ENCODE data around the gene CCDC74A. TPM values are rescaled to one million over a fixed set of nuclear protein-coding genes. Genes with fewer than 3 reads are reported as not detected.
"Not testable (repeated sequence)": the region's sequence is repeated elsewhere in the genome, so short reads cannot be mapped to it uniquely, and the experiment has no call there.

The CCDC74A gene
- polyA plus RNA-seq, 1 donor = 3.6 TPM

DNA sequence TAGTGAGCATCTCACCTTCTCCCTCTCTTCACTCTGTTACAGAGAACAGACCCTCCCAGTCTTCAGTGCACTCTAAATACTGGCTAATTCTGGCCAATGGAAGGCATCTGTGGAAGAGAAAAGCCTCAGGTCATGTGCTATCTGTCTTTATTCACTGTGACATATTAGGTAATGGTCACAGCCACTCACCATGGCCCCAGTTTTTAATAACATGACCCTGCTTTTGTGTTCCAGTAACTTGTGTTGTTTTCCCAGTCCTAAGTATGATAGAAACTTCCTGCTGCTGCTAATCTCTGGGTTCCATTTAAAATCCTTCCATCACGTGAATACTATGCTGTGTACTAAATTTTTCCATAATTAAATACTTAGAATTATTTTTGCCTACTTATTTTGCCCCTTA is 40.7 kb downstream of the CCDC74A start:
- no CpG with 5 or more reads among the region's 1 CpG for WGBS (ENCODE audit: insufficient coverage, low lambda C conversion rate)
- H3K4me1 ChIP-seq (ENCODE audit: control insufficient read depth, insufficient read depth, low read length); H3K27me3 ChIP-seq (ENCODE audit: control insufficient read depth, insufficient read depth, low read length); H3K36me3 ChIP-seq (ENCODE audit: control insufficient read depth, insufficient read depth, low read length); H3K27ac ChIP-seq (ENCODE audit: low read length); H3K4me3 ChIP-seq (ENCODE audit: low read length); H3K9me3 ChIP-seq (ENCODE audit: control insufficient read depth, low read depth, low read length); DNase-seq: not testable (repeated sequence)

- no peaks in the 10 kb centered on the region for H3K36me3 ChIP-seq (ENCODE audit: control insufficient read depth, insufficient read depth, low read length)
- H3K27me3 ChIP-seq (ENCODE audit: control insufficient read depth, insufficient read depth, low read length) = no peaks in the 10 kb centered on the region
- WGBS (ENCODE audit: insufficient coverage, low lambda C conversion rate) = 78% methylated on average over 1 of the region's 1 CpG
- no peak overlapping the region for H3K27ac ChIP-seq (ENCODE audit: low read length)
- H3K4me1 ChIP-seq (ENCODE audit: control insufficient read depth, insufficient read depth, low read length) = no peaks in the 10 kb centered on the region
- no peak for DNase-seq
- no peaks in the 10 kb centered on the region for H3K9me3 ChIP-seq (ENCODE audit: control insufficient read depth, low read depth, low read length)
- H3K4me3 ChIP-seq (ENCODE audit: low read length) = no peak overlapping the region
Observed at GRCh38 chr2:131572175-131572574, 44.5 kb downstream of the CCDC74A start.

DNA sequence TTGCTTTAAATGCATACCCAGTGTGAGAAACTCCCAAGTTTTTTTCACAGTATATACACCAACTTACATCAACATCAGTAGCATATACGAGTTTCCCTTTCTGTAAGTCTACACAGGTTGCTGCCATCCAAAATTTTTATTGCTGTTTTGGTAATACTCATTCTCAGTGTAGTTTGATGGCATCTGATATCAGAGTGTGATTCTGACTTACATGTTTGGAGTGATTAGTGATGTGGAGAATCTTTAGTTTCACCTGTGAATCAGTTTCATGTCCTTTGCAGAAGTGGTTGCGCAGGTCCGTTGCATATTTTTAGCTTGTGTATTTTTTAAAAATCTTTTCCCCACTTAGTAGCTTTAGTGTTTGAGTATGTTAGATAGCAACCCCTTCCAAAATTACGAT is 50.1 kb downstream of the CCDC74A start:
- 89% methylated on average over 1 of the region's 4 CpGs for WGBS (ENCODE audit: insufficient coverage, low lambda C conversion rate)

DNA sequence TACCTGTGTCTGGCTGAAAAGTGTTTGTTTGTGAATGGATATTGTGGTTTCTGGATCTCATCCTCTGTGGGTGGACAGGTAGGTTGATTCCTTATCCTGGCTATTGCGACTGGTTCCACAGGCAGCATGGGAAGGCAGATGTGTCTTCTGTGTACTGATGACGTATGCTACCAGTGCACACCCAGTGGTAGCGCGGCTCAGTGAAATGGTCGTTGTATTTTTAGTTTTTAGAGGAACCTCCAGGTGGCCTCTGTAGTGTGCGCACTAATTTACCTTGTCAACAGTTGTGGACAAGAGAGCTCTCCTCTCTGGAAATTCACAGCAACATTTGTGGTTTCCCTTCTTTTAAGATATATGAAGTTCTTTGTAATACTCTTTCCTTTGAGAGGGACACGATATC is 52.5 kb downstream of the CCDC74A start:
- Histone ChIP-seq H3K27ac (ENCODE audit: low read length) (no peak overlapping the region), H3K4me1 (ENCODE audit: control insufficient read depth, insufficient read depth, low read length) (no peaks in the 10 kb centered on the region), H3K4me3 (ENCODE audit: low read length) (no peak overlapping the region), H3K27me3 (ENCODE audit: control insufficient read depth, insufficient read depth, low read length) (no peaks in the 10 kb centered on the region), H3K9me3 (ENCODE audit: control insufficient read depth, low read depth, low read length) (no peaks in the 10 kb centered on the region), H3K36me3 (ENCODE audit: control insufficient read depth, insufficient read depth, low read length) (no peaks in the 10 kb centered on the region)
- 89% methylated on average over 1 of the region's 7 CpGs for WGBS (ENCODE audit: insufficient coverage, low lambda C conversion rate)
- no peak for DNase-seq

More for the DNA sequence above, 50.1 kb downstream of the CCDC74A start:
- Histone ChIP-seq H3K27ac (ENCODE audit: low read length) (no peak overlapping the region), H3K27me3 (ENCODE audit: control insufficient read depth, insufficient read depth, low read length) (no peaks in the 10 kb centered on the region), H3K36me3 (ENCODE audit: control insufficient read depth, insufficient read depth, low read length) (no peaks in the 10 kb centered on the region), H3K4me3 (ENCODE audit: low read length) (no peak overlapping the region), H3K4me1 (ENCODE audit: control insufficient read depth, insufficient read depth, low read length) (no peaks in the 10 kb centered on the region), H3K9me3 (ENCODE audit: control insufficient read depth, low read depth, low read length) (no peaks in the 10 kb centered on the region)
- no peak for DNase-seq

Other genes with a start within 250 kb of the CCDC74A start
- gene RAB6D, start 163.7 kb upstream of the CCDC74A start, polyA plus RNA-seq = 0.46 TPM
- 0.99 TPM for gene TUBA3D, start 51.8 kb upstream of the CCDC74A start, polyA plus RNA-seq
- 70.5 TPM for gene MZT2A, start 35.5 kb upstream of the CCDC74A start, polyA plus RNA-seq